GM21529 (cell line): ENCODE measurements around the gene UBXN11.
A peak's percentile ranks its signal among the peaks of the same experiment; 100 is the strongest.
"Not testable (repeated sequence)": the region's sequence is repeated elsewhere in the genome, so short reads cannot be mapped to it uniquely, and the experiment has no call there.

Experiments used
- ATAC-seq: cut with Tn5 transposase; IDR thresholded peaks from one replicate; pipeline ENCODE4 v1.9.1; 2021; ENCODE audit not compliant: unreplicated experiment

Gene UBXN11

DNA sequence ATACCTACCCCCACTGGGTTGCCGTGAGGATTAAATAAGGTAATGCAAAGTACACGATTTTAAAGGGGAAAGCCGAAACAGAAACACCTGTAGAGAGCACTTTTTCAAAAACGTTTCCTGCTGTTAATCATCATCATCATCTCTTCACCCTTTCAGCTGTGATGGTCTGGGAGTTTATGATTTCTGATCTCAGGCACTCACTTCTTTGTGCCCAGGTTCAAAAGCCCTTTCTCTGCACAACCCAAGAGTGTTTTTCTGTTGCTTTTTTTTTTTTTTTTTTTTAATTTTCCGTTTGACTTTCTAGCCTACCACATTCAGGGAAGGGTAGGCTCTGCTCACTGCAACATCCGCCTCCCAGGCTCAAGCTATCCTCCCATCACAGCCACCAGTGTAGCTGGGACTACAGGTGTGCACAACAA is 936 bp upstream of the UBXN11 start:
- no peak for ATAC-seq

DNA sequence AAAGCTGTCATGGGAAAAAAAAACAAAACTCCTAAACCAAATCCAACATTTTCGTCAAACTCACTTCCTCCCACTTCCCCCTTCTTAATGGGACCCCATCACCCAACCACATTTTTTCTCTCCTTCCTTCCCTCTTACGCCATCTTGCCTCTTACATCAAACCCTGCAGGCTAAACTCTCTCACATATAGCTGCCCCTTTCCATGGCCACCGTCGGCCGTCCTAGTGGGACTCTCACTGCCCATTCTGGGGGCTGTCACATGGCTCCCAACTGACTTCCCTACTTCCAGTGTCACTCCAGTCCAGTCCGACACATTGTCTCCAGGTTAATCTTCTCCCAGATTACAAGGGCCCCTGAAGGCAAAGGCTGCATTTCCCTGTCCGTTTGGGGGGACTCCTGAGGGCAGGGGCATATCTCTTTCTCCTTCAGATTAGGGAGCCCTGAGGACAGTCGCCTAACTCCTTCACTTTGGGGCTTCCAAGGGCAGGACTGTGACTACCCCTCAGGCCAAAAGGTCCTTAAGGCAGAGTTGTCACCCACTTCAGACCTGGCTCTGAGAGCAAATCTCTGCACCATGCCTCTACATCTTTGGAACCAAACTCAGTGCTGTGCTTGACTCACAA is 658 bp downstream of the UBXN11 start:
- ATAC-seq = no peak

DNA sequence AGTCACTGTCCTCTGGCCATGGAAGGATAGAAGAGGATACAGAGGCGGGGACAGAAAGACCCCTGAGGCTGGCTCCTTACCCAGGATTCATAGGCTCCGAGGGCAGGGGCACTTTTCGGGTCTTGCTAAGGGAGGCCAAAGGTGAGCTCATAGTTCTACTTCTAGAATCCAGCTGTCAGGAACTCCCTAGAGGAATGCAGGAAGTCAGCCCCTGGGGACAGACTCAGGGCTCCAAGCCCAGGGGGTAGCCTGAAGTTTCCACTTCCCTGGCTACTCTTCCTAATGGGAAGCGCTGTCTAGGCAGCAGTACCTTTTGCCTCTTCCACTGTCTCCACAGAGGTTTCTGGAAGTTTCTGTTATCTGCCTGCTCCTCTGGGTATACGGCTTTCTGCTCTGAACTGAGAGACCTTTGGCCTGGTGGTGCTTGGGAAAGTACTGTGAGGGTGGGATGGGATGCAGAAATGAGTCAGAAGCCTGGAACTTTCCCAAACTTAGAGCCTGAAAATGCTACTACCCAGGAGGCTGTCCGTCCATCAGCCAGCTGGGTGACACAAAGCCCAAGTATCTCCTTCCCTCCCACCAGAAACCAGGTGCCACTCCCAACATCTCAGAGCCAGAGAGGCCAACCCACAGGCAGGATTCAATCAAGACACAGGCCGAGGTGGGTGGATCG is 3.6 kb downstream of the UBXN11 start:
- no peak for ATAC-seq

DNA sequence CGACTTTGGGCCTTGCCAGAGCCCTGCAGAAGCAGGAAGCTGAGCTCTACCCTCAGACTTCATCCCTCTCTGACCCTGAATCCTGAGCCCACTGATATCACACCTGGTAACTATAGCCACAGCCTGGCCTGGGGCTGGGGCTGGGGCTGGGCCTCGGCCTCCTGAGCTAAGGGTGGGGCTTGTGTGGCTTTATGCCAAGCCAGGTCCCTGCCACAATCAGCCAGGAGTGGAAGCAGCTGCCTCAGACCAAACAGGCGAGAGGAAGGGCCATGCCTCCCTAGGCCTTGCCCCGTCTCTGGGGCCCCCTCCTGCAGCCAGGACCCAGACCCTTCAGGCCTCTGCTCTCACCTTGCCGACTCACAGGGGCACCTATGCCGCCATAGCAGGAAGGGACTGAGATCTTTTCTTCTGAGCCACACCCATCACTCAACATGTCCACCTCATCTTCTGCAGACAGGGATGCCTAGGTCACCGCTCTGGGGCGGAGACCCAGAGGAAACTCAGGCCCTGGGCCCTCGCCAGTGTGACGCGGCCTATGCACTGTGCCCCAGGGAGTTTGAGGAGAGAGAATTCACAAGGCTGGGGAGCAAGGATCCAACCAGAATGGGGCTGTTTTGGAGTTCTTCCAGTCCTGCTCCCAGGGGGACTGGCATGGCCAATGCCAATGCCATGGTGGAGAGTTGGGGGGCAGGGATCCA is 5.7 kb downstream of the UBXN11 start:
- no peak for ATAC-seq

DNA sequence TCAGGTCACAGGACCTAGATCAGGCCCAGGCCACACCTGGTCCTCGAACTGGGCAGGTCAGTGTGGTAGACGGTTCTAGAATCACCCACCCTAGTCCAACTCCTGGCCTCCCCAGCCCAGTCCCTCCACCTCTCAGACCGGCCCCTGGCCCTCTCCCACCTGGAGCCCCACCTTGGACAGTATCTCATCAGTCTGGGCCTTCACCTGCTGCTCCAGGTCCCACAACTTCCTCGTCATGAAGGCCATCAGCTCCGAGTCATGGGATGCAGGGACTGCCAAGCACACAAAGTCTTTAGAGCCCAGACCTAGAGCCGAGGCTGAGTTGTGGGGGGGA is 8.7 kb downstream of the UBXN11 start:
- ATAC-seq = no peak

DNA sequence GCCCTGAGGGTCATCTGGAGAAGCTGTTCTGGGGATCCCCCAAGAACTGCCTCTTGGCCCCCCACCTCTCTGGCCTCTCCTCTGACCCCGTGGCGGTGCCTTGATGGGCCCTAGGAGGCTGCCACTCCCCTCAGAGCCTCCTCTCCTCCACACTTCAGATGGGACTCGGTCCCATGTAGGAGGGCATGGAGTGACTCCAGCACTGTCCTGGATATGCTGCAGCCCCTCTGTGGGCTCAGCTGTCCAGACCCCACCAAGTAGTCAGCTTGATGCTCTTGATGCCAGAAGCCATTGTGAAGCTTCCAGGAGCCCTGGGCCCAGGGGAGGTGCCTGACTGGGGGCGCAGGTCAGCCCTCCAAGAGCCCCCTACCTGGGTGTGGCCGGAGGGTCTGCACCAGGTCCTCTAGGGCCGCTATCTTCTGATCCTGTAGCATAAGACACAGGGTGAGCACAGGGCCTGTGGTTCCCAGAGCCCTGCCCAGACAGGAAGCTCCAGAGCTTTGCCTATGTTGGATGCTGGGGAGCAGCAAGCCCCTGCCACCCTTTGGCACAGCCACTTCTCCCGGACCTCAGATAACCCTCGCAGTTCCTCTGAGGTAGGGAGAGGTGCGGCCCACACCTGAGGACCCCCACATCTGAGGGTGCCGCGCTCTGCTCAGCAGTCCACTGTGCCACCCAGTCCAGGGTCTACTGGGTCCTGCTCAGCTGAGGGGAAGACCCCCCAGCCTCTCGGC is 9.2 kb downstream of the UBXN11 start:
- ATAC-seq = no peak

DNA sequence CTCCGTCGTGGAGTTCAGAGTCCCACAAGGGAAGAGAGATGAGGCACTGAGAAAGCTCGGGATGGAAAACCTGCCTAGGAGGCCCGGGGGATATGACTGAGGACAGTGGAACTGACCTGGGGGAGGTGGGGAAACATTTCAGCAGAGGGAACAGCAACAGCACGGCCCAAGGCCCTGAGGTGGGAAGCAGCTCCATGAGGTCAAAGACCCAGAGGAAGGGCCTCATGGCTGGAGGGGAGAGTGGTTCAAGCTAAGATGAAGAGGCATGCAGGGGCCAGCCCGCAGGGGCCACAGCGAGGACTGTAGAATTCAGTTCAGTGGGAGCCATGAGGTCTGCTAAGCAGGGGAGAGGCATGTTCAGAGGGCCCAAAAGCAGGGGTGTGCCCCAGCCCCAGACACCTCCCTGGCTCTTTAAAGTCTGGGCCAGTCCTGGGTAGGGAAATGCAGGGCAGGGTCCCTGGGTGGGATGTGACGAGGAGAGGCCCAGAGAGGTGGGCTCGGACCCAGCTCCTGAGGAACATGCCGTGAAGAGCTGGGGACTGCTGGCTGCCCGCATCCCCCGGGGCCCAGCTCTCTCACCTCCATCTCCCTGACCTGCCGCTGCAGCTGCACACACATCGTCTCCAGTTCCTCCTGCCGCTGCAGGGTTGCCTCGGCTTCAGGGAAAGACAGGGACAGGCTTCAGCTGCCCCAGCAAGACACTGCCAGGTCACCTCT is 9.9 kb downstream of the UBXN11 start:
- no peak for ATAC-seq

DNA sequence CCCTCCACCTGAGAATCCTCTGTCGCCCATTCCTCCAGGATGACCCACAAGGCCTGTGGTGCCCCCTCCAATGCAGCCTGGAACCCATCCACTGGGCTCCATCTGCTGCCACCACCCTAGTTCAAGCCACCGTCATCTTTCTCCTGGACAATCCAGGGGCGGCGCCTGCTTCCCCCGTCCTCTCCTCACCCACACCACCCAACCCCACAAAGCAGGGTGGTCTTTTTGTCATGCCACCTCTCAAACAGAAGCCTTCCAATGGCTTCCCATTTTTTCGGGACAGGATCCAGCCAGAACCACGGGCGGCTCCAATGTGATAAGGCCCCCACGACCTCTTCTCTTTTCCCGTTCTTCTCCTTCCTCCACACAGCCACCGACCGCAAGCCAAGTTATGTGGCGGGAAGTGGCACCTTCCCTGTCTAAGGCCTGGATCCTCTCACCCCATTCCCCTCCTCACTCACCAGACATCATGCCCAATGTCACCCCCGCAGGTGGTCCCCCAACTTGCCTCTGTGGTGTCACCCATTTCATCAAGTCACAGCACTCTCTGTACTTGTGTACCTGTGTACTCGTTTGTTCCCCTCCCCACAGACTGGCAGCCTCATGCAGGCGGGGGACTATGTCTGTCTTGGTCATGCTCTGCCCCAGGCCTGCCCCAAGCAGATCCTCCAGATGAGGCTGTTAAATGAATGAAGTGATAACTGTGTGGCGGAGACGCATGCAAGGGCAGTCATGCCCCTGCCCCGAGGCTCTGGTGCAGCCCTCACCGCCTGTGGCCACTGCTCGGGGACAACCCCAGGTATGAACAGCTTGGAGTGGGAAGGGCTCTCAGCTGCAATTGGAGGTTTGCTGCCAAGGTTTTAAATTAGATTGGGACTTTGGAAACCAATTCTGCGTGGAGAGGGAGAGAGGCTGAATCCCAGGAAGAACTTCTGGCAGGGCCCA is 11.0 kb downstream of the UBXN11 start:
- no peak for ATAC-seq

DNA sequence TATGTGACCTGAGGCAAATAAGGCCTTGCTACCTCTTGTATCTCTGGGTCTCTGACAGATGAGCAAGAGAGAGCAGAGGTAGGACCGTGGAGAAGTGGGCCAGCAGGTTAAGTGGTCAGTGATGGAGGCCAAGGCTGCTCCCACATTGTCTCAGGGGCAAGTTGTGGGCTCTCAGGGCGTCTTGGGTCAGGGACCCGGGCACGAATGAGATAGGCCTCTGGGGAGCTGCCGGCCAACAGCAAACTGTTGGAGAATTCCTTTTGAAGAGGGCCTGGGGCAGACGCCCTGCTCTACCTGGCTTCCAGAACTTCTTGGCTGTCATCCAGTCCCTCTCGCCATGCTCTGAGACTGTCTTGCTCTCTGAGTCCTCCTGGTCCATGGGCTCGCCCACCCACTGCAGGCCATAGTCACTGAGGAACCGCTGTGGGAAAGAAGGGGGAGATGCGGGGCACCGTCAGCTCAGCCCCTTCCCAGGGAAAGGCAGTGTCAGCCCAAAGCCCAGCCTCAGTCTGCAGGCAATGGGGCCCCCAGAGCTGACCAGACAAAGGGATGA is 12.4 kb downstream of the UBXN11 start:
- ATAC-seq = no peak

DNA sequence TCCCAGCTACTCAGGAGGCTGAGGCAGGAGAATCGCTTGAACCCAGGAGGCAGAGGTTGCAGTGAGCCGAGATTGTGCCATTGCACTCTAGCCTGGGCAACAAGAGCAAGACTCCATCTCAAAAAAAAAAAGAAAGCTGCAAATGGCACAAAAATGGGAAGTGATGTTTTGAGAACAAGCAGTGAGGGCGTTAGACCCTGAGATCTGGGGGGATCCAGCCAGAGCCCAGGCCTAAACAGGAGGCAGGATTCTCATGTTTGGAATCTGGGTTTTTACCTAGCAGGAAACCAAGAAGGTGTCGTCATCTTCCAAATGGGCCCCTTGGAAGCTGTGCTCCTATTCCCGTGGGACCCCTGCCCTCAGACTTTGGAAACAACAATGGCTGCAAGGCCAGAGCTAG is 13.7 kb downstream of the UBXN11 start:
- not testable (repeated sequence) for ATAC-seq

DNA sequence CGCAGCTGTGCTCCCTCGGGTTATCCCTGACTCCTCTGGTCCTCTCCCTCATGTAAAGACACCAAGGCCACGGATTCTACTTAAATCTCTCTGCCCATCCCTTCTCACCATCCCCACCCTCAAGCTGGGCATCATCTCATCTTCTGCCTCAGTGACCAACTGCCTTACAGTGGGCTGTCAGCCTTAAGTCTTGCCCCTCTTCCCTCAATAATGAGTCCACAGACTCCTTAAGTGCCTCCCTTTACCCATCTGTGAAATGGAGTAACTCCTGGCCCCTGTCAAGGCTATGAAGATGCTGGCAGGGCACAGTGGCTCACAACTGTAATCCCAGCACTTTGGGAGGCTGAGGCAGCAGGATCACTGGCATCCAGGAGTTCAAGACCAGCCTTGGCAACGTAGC is 14.5 kb downstream of the UBXN11 start:
- no peak for ATAC-seq

DNA sequence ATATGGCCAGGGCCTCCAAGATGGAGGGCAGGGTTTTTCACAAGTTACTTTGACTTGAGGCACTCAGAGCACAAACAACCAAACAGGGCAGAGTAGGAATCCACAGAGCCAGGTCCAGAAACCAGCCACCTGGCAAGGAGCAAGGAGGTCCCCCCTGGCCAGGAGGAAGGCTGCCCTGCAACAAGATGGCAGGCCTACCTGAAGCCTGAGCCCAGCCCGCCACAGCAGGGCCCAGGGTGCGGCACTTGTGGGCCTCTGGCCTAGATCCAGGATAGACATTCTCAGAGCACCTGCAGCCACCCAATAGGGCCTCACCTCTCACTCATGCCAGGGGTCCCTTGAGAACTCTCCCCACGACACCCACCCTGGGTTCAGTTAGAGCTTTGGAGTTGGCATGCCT is 15.0 kb downstream of the UBXN11 start:
- no peak for ATAC-seq

DNA sequence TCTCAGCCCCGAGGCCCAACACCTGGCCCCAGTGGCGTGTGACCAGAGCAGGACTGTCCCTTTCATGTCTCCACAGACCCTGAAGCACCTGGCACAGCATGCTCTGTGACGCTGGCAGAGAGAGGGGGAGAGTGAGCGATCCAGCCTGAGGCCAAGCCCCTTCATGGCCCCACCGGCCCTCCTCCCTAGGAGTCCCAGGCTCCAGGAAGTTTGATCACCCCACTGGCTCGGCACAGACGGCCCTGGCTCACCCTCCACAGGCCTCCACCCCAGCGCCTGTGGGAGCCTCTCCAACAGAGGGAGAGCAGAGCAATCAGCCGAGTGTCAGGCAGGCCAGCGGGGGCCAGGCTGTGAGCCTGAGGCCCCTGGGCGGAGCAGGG is 15.6 kb downstream of the UBXN11 start:
- no peak for ATAC-seq

DNA sequence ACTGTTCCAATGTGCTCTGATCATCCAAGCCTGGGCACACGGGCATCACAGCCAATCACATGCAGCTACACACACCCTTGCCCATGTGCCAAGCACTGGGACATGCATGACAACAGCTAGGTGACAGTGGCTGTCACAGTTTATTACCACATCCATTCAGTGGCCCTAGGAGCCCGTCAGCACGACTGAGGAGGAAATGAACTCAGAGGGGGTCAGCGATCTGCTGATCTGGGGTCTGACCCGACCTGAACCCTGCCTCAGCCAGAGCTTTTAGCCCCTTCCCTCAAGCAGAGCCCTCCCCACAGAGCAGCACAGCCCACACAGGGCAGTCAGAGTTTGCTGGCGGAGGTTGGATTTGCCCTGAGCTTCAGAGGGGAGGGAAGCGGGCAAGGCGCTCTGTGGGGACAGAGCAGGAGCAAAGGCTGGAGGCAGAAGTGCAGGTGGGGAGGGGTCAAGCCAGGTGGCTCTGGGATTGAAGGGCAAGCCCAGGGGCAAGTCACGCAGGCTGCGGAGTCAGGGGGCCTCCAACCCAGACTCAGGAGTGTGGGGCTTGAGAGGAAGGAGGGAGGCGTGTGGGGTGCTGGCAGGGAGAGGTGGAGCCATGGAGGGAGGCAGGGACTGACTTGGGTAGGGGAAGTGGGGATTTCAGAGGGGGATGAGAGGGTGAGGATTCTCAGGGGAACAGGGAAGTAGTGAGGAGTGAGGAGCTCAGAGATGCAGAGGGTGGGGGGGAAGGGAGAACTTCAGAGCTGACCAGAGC is 16.1 kb downstream of the UBXN11 start:
- ATAC-seq = no peak

DNA sequence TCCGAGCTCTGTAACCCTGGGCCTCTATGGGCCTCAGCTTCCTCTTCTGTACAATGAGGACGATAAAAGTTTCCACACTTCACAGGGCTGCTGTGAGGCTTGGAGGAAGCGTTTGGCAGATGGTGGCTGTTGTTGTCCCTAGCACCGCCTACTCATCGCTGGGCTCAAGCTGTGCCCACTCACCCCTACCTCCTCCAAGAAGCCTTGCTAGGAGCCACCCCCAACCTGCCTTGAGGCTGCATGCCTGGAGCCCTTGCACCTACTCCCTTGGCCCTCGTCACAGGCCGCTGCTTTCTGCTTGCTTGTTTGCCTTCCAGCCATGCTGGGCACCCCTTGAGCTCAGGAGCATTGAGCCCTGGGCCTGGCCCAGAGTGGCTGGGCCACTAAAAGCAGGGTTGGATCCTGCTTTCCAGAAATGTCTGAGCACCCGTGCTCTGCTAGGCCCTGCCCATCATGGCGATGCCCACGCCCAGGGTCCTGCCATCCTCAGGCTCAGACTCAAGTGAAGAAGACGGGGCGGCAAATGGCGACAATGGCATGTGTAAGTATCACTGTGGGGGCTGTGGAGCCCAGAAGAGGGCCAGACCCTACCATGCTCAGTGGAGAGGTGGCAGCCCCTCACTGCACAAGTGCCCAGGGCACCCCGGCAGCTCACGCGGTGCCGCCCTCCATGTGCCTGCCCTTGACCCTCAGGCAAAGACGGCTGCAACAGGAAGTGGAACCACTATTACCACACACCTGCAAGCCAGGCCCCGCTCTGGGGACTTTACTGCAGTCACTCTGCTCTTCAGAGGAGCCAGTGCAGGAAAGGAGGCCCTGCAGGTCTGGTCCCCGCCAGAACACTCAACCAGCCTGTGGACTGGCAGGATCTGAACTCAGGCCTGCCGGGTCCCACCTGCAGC is 17.0 kb downstream of the UBXN11 start:
- ATAC-seq = peak; percentile 39

DNA sequence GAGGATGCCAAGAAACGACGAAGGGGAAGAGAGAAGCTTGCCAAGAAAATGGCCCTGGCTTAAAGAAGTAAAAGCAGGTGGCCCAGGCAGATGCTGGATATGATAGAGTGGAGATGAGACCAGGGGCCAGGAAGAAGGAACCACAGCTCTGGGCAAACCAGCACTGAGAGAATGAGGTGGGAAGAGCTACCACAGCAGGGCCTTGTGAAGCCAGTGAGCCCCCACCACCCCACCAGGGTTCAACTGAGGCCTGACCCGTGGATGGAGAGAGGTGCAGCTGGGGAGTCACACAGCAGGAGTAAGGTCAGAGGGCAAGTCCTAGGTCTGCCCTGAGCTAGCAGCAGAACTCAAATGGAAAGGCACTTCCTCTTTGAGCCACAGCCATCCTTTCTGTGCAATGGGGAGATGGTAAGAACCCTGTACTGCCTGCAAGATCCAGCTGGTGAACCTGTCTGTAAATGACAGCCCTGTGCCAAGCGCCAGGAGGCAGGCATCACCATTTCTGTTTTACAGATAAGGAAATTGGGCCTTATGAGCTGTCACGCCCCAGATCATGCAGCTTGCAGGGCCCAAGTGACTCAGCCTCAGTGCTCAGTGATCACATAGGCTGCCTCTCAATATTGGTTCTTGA is 18.0 kb downstream of the UBXN11 start:
- ATAC-seq = no peak

DNA sequence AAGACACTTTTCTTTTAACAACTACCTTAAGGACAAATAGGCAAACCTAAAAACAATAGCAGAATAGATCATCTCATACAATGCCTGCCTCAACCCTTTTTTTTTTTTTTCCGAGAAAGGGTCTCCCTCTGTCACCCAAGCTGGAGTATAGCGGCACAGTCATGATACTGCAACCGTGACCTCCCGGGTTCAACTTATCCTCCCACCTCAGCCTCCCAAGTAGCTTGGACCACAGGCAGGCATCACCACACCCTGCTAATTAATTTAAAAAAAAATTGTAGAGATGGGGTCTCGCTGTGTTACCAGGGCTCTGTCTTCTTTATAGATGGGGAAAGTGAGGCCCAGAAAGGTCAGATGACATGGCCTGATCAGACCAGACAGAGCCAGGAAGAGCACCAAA is 18.6 kb downstream of the UBXN11 start:
- no peak for ATAC-seq
